K562 (cell line): ENCODE measurements around the gene ZFP42. TPM values are rescaled to one million over a fixed set of nuclear protein-coding genes. Genes with fewer than 3 reads are reported as not detected.

ENCODE experiments used
- BRD9 ChIP-seq: fragments of 450-650 bp; IDR thresholded peaks from 2 replicates; pipeline ENCODE4 v1.6.1; 2018; ENCODE audit warnings: low read depth; ENCODE audit not compliant: partially characterized antibody
- BRF2 ChIP-seq: IDR thresholded peaks from 3 replicates; pipeline ENCODE4 v1.6.1; 2011; ENCODE audit warnings: borderline replicate concordance, mild to moderate bottlenecking; ENCODE audit not compliant: insufficient read length, insufficient read depth
- ESRRA ChIP-seq: fragments of 450-650 bp; IDR thresholded peaks from 2 replicates; pipeline ENCODE4 v1.6.1; 2014; ENCODE audit warnings: low read depth, mild to moderate bottlenecking, moderate library complexity, borderline replicate concordance
- JUNB ChIP-seq: fragments of 450-650 bp; formaldehyde crosslinking; conservative IDR thresholded peaks from 2 replicates; pipeline ENCODE4 v1.4.0; 2020; ENCODE audit warnings: mild to moderate bottlenecking
- MIER1 ChIP-seq: fragments of 450-650 bp; IDR thresholded peaks from 2 replicates; pipeline ENCODE4 v1.6.1; 2016; ENCODE audit warnings: antibody characterized with exemption, mild to moderate bottlenecking, low read depth
- MITF ChIP-seq: IDR thresholded peaks from 2 replicates; pipeline ENCODE4 v1.6.1; 2014; ENCODE audit warnings: antibody characterized with exemption
- RCOR1 ChIP-seq, 2 experiments: IDR thresholded peaks; 2 replicates each; pipeline ENCODE4 v1.6.1; 2012; ENCODE audit warnings: low read depth in 2 of 2, low read length in 2 of 2, borderline replicate concordance in 1 of 2, improper control_type of control experiment in 1 of 2
- SMARCE1 ChIP-seq: fragments of 450-650 bp; IDR thresholded peaks from 2 replicates; pipeline ENCODE4 v1.7.1; 2016; ENCODE audit warnings: mild to moderate bottlenecking
- ZNF436 ChIP-seq: fragments of 250-450, 450-650 bp; sonication (Bioruptor Pico); formaldehyde crosslinking; IDR thresholded peaks from 2 replicates; pipeline ENCODE4 v1.7.0; 2020; ENCODE audit warnings: mild to moderate bottlenecking
- polyA plus RNA-seq, 8 experiments: library from polyadenylated mRNA; depleted of rRNA in 4 of 8; stranded (reverse) in 5 of 8; unstranded in 3 of 8; fragments of >200 nt; fragmentation: Nextera tagmentation in 2 of 8; fragmentation: Illumina TruSeq in 1 of 8; extraction: Ambion mirVana in 2 of 8; extraction: Trizol in 1 of 8; gene quantifications; 2 replicates each; pipeline versions ENCODE4 v1.2.1 to v1.2.3, GENCODE V29; 2011 to 2014; ENCODE audit warnings: inconsistent platforms in 1 of 8, missing spikeins in 1 of 8
- total RNA-seq, 7 experiments: library from RNA; depleted of rRNA in 6 of 7; stranded (reverse); fragments of >200 nt in 6 of 7; fragmentation: Illumina TruSeq in 2 of 7; extraction: Trizol in 2 of 7; gene quantifications; 2 replicates each; pipeline versions ENCODE4 v1.2.1 to v1.2.3, GENCODE V29; 2011 to 2021; ENCODE audit warnings: low replicate concordance in 1 of 7
- TF ChIP-seq, protein P1 (sequence below): fragments of 250-450 bp; sonication (Bioruptor Pico); IDR thresholded peaks from 2 replicates; pipeline ENCODE4 v1.8.0; 2022; ENCODE audit warnings: inconsistent platforms, mild to moderate bottlenecking, moderate library complexity, borderline replicate concordance
- TF ChIP-seq, protein P2 (sequence below): fragments of 250-450 bp; sonication (Bioruptor Pico); IDR thresholded peaks from 2 replicates; pipeline ENCODE4 v1.5.0; 2021

The ZFP42 gene
- total and polyA plus RNA-seq, 9 of the 15 experiments (the other 6 are each of a cell fraction or from before 2014, with no cell fraction given), result 0.09 to 0.64 (median 0.20) TPM

GRCh38 chr4:188005561-188005960, 10.0 kb downstream of the ZFP42 start (continued):
- TF ChIP-seq BRD9 (no peak), ZNF436 (CRISPR knock-in tag) (no peak), MITF (no peak), RCOR1 (IDR thresholded peaks at IDR 0.05; ENCODE audit: borderline replicate concordance in 1 of 2, low read depth in 2 of 2, low read length in 2 of 2) (no peak), JUNB (CRISPR knock-in tag) (no peak), BRF2 (no peak), ESRRA (no peak), SMARCE1 (no peak), MIER1 (no peak)
- TF ChIP-seq, protein P1, sequence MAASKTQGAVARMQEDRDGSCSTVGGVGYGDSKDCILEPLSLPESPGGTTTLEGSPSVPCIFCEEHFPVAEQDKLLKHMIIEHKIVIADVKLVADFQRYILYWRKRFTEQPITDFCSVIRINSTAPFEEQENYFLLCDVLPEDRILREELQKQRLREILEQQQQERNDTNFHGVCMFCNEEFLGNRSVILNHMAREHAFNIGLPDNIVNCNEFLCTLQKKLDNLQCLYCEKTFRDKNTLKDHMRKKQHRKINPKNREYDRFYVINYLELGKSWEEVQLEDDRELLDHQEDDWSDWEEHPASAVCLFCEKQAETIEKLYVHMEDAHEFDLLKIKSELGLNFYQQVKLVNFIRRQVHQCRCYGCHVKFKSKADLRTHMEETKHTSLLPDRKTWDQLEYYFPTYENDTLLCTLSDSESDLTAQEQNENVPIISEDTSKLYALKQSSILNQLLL, result no peak
- TF ChIP-seq, protein P2, sequence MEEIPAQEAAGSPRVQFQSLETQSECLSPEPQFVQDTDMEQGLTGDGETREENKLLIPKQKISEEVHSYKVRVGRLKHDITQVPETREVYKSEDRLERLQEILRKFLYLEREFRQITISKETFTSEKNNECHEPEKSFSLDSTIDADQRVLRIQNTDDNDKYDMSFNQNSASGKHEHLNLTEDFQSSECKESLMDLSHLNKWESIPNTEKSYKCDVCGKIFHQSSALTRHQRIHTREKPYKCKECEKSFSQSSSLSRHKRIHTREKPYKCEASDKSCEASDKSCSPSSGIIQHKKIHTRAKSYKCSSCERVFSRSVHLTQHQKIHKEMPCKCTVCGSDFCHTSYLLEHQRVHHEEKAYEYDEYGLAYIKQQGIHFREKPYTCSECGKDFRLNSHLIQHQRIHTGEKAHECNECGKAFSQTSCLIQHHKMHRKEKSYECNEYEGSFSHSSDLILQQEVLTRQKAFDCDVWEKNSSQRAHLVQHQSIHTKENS (CRISPR knock-in tag), result no peak
